ENCODE data around the gene TENM4.
"Not testable (repeated sequence)": the region's sequence is repeated elsewhere in the genome, so short reads cannot be mapped to it uniquely, and the experiment has no call there.

DNA sequence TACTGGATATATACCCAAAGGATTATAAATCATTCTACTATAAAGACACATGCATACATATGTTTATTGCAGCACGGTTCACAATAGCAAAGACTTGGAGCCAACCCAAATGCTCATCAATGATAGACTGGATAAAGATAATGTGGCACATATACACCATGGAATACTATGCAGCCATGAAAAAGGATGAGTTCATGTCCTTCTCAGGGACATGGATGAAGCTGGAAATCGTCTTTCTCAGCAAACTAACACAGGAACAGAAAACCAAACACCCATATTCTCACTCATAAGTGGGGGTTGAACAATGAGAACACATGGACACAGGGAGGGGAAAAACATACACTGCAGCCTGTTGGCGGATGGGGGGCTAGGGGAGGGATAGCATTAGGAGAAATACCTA, 463.0 kb downstream of the TENM4 start:
- not testable (repeated sequence) for TF ChIP-seq JUN (CRISPR knock-in tag; IDR thresholded peaks at IDR 0.05); GABPB1 (CRISPR knock-in tag; IDR thresholded peaks at IDR 0.05); NR3C1 (CRISPR knock-in tag; conservative IDR thresholded peaks at IDR 0.05; ENCODE audit: low read depth); SMAD3 (CRISPR knock-in tag; IDR thresholded peaks at IDR 0.05; ENCODE audit: borderline replicate concordance); ATF1 (CRISPR knock-in tag; IDR thresholded peaks at IDR 0.05); IRF2 (CRISPR knock-in tag; IDR thresholded peaks at IDR 0.05; ENCODE audit: borderline replicate concordance, low read depth); NFYB (CRISPR knock-in tag; conservative IDR thresholded peaks at IDR 0.05; ENCODE audit: low read depth)
- TF ChIP-seq, protein P1, sequence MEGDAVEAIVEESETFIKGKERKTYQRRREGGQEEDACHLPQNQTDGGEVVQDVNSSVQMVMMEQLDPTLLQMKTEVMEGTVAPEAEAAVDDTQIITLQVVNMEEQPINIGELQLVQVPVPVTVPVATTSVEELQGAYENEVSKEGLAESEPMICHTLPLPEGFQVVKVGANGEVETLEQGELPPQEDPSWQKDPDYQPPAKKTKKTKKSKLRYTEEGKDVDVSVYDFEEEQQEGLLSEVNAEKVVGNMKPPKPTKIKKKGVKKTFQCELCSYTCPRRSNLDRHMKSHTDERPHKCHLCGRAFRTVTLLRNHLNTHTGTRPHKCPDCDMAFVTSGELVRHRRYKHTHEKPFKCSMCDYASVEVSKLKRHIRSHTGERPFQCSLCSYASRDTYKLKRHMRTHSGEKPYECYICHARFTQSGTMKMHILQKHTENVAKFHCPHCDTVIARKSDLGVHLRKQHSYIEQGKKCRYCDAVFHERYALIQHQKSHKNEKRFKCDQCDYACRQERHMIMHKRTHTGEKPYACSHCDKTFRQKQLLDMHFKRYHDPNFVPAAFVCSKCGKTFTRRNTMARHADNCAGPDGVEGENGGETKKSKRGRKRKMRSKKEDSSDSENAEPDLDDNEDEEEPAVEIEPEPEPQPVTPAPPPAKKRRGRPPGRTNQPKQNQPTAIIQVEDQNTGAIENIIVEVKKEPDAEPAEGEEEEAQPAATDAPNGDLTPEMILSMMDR (IDR thresholded peaks at IDR 0.05), result not testable (repeated sequence)
- TF ChIP-seq, protein P2, sequence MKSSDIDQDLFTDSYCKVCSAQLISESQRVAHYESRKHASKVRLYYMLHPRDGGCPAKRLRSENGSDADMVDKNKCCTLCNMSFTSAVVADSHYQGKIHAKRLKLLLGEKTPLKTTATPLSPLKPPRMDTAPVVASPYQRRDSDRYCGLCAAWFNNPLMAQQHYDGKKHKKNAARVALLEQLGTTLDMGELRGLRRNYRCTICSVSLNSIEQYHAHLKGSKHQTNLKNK (CRISPR knock-in tag; IDR thresholded peaks at IDR 0.05), result not testable (repeated sequence)
- TF ChIP-seq, protein P3, sequence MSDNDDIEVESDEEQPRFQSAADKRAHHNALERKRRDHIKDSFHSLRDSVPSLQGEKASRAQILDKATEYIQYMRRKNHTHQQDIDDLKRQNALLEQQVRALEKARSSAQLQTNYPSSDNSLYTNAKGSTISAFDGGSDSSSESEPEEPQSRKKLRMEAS (CRISPR knock-in tag; IDR thresholded peaks at IDR 0.05), result not testable (repeated sequence)
- TF ChIP-seq, protein P4, sequence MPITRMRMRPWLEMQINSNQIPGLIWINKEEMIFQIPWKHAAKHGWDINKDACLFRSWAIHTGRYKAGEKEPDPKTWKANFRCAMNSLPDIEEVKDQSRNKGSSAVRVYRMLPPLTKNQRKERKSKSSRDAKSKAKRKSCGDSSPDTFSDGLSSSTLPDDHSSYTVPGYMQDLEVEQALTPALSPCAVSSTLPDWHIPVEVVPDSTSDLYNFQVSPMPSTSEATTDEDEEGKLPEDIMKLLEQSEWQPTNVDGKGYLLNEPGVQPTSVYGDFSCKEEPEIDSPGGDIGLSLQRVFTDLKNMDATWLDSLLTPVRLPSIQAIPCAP (CRISPR knock-in tag; IDR thresholded peaks at IDR 0.05), result not testable (repeated sequence)
- TF ChIP-seq, protein P5, sequence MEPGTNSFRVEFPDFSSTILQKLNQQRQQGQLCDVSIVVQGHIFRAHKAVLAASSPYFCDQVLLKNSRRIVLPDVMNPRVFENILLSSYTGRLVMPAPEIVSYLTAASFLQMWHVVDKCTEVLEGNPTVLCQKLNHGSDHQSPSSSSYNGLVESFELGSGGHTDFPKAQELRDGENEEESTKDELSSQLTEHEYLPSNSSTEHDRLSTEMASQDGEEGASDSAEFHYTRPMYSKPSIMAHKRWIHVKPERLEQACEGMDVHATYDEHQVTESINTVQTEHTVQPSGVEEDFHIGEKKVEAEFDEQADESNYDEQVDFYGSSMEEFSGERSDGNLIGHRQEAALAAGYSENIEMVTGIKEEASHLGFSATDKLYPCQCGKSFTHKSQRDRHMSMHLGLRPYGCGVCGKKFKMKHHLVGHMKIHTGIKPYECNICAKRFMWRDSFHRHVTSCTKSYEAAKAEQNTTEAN (CRISPR knock-in tag; IDR thresholded peaks at IDR 0.05), result not testable (repeated sequence)

All from WTC11 (cell line).